Tibial nerve (tissue), 4 donors: ENCODE results near the gene SPTB. TPM values are rescaled to one million over a fixed set of nuclear protein-coding genes. Genes with fewer than 3 reads are reported as not detected.
A peak's percentile ranks its signal among the peaks of the same experiment; 100 is the strongest.

Experiments used
- DNase-seq, 2 donors: peaks; one replicate each; pipeline ENCODE4 v3.0.0-alpha.2; 2019; ENCODE audit warnings: low spot score in 2 of 2
- H3K27ac ChIP-seq, 4 donors: fragments of 200-600 bp; sonication (generic) in 3 of 4; one replicate each; pipeline ENCODE4 v1.5.1; 2017 to 2019; ENCODE audit warnings: mild to moderate bottlenecking in 1 of 4
- H3K27me3 ChIP-seq, 2 donors: fragments of 200-600 bp; sonication (generic) in 1 of 2; one replicate each; pipeline versions ENCODE4 v1.5.1 to v1.6.0; 2017 to 2019
- H3K36me3 ChIP-seq, 3 donors: fragments of 200-600 bp; sonication (generic); one replicate each; pipeline ENCODE4 v1.5.1; 2018 to 2019
- H3K4me1 ChIP-seq, 4 donors: fragments of 200-600 bp; sonication (generic) in 3 of 4; one replicate each; pipeline ENCODE4 v1.5.1; 2017 to 2019
- H3K4me3 ChIP-seq, 4 donors: fragments of 200-600 bp; sonication (generic) in 3 of 4; one replicate each; pipeline ENCODE4 v1.5.1; 2017 to 2019; ENCODE audit warnings: mild to moderate bottlenecking in 1 of 4, moderate library complexity in 1 of 4
- H3K9me3 ChIP-seq, 4 donors: fragments of 200-600 bp; sonication (generic) in 3 of 4; one replicate each; pipeline ENCODE4 v1.5.1; 2017 to 2019
- EP300 ChIP-seq, 2 donors: sonication (generic); formaldehyde crosslinking; IDR thresholded peaks; one replicate each; pipeline ENCODE4 v1.6.1; 2017; ENCODE audit warnings: antibody characterized with exemption in 2 of 2, mild to moderate bottlenecking in 1 of 2
- POLR2A ChIP-seq, 2 donors: fragments of 450-650 bp; IDR thresholded peaks; one replicate each; pipeline ENCODE4 v1.6.1; 2017; ENCODE audit warnings: antibody characterized with exemption in 2 of 2, mild to moderate bottlenecking in 2 of 2, moderate library complexity in 2 of 2
- WGBS, 2 donors: methylation state at CpG; one replicate each; pipeline ENCODE4 v1.1.5; 2018; 5-methylcytosine and 5-hydroxymethylcytosine counted together
- total RNA-seq, 4 donors: library from RNA; depleted of rRNA; stranded (reverse); fragments of >200 nt; gene quantifications; one replicate each; pipeline ENCODE4 v1.1.0, GENCODE V29; 2016
- TF ChIP-seq, protein P1 (sequence below), 5 experiments: fragments of 200-600 bp in 3 of 5; fragments of 450-650 bp in 2 of 5; sonication (generic) in 3 of 5; IDR thresholded peaks; one replicate each; pipeline ENCODE4 v1.5.1; 2016 to 2019; ENCODE audit warnings: antibody characterized with exemption in 5 of 5, mild to moderate bottlenecking in 3 of 5, moderate library complexity in 2 of 5

Gene SPTB
- total RNA-seq, 4 donors from 2014 or later: 4.5 to 12.6 (median 9.2) TPM

DNA sequence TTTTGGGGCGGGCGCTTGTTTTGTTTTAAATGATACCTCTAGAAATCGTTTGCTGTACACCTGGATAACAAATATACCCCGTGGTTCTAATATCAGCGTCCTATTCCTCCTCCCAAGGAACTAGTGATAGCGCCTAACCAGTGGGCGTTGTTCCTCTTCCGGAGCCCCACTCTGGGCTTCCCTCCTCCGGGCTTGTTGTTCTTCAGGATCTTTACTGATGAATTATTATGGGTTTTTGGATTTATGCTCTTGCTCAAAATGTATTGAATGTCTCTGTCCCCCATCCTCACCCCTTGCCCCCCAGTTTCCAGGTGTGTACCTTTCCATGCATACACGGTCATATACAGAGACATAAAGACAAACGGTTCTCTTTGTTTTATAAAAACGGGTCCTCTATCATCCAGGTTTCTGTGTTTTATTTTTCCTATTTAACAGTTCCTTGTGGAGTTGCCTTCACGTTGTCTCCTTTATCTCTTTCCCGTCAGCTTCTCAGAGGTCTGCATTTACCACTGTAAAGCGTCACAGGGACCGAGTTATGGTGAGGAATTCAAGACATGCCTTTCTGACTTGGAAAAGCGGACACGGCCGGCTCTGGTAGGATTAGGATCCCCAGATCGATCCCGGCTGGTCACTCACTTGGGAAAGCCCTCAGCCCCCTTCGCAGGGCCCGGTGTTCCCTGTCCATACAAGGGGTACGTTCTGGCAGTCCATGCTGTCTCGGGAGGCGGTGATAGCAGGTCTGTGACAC lies 176.1 kb downstream of the SPTB start:
- TF ChIP-seq POLR2A (IDR thresholded peaks at IDR 0.05): no peak
- TF ChIP-seq EP300 (IDR thresholded peaks at IDR 0.05): no peak
- TF ChIP-seq, protein P1, sequence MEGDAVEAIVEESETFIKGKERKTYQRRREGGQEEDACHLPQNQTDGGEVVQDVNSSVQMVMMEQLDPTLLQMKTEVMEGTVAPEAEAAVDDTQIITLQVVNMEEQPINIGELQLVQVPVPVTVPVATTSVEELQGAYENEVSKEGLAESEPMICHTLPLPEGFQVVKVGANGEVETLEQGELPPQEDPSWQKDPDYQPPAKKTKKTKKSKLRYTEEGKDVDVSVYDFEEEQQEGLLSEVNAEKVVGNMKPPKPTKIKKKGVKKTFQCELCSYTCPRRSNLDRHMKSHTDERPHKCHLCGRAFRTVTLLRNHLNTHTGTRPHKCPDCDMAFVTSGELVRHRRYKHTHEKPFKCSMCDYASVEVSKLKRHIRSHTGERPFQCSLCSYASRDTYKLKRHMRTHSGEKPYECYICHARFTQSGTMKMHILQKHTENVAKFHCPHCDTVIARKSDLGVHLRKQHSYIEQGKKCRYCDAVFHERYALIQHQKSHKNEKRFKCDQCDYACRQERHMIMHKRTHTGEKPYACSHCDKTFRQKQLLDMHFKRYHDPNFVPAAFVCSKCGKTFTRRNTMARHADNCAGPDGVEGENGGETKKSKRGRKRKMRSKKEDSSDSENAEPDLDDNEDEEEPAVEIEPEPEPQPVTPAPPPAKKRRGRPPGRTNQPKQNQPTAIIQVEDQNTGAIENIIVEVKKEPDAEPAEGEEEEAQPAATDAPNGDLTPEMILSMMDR (IDR thresholded peaks at IDR 0.05): no peak
- Histone ChIP-seq H3K4me1 (peaks cover 0 to 71% (median 40%) of the 10 kb centered on the region in 4 donors), H3K9me3 (no peaks in the 10 kb centered on the region), H3K36me3 (no peaks in the 10 kb centered on the region), H3K4me3 (peak overlapping the region; percentile 72 to 90 (median 84)), H3K27me3 (no peaks in the 10 kb centered on the region), H3K27ac (peak overlapping the region; percentile 79 to 98 (median 91))
- 26 to 28% methylated on average over 24 to 26 of the region's 26 CpGs for WGBS, 2 donors
- DNase-seq: no peak

DNA sequence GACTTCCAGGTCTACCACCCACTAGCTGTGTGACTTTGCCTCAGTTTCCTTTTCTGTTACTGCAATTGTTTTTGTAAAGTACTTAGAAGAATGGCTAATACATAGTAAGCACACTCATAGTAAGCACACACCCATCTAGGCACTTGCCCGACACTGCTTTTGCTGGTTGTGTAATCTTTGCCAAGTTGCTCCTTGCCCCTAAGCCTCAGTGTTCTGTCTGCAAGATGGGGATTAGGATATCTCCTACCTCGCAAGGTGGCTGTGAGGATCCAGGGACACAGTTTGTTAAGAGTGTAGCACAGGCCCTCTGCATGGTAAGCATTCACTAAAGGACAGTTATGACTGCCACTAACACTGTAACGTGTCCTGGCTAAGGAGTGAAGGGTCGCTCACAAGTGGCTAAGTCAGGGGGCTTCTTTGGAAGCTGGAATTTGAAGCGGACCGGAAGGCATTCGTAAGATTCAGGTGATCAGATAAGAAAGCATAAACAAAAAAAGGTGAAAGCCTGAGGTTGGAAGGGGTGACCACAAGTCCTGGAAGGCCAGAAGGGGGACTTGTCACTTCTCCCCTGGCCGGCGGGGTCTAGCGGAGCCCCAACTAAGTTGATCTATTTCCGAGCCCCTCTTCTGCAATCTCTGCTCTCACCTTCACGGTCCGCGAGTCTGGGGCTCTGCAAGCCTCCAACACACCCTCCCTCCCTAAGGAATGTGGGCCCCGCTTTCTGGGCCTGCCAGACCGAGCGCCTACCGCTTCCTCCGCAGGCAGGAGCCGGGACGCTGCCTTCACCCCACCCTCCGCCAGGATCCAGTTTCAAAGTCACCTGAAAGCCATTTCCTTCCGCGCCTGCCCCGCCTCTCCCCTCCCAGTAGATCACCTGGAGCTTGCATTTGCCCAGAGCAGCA lies 177.0 kb downstream of the SPTB start:
- Histone ChIP-seq H3K4me1 (peaks cover 0 to 70% (median 32%) of the 10 kb centered on the region in 4 donors), H3K36me3 (no peaks in the 10 kb centered on the region), H3K4me3 (no peak overlapping the region), H3K27ac (peak overlapping the region; percentile 25 to 98 (median 70)), H3K9me3 (no peaks in the 10 kb centered on the region), H3K27me3 (no peaks in the 10 kb centered on the region)
- 69 to 77% methylated on average over 25 of the region's 25 CpGs for WGBS, 2 donors
- no peak for TF ChIP-seq EP300 (IDR thresholded peaks at IDR 0.05)
- TF ChIP-seq POLR2A (IDR thresholded peaks at IDR 0.05): no peak
- TF ChIP-seq, protein P1 (IDR thresholded peaks at IDR 0.05): no peak
- DNase-seq: no peak

DNA sequence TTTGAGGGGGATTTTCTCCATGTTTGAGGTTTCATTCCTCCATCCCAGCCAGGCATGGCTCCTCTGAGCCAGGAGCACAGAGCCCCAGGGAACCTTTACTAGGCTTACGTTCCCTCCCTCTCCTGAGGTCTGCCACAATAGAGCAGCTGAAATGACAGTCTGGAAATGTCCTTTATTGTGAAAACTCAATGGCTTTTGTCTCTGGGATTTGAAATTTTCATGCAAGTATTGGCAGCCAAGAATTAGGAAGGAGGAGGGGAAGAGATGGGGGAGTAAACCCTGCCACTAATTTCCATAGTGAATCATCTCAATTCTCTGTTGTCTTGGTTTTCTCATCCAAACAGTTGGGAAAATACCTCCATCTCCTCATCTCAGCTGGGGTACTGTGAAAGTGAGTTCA lies 178.0 kb downstream of the SPTB start:
- Histone ChIP-seq H3K4me3 (no peak overlapping the region), H3K36me3 (no peaks in the 10 kb centered on the region), H3K27ac (peak overlapping the region in 2 of 4 donors; percentile 70 to 94), H3K4me1 (peaks cover 0 to 60% (median 22%) of the 10 kb centered on the region in 4 donors), H3K27me3 (no peaks in the 10 kb centered on the region), H3K9me3 (no peaks in the 10 kb centered on the region)
- DNase-seq: no peak
- WGBS, 2 donors: 45 to 48% methylated on average over 1 of the region's 1 CpG
- TF ChIP-seq POLR2A (IDR thresholded peaks at IDR 0.05): no peak
- TF ChIP-seq, protein P1 (IDR thresholded peaks at IDR 0.05): no peak
- no peak for TF ChIP-seq EP300 (IDR thresholded peaks at IDR 0.05)

DNA sequence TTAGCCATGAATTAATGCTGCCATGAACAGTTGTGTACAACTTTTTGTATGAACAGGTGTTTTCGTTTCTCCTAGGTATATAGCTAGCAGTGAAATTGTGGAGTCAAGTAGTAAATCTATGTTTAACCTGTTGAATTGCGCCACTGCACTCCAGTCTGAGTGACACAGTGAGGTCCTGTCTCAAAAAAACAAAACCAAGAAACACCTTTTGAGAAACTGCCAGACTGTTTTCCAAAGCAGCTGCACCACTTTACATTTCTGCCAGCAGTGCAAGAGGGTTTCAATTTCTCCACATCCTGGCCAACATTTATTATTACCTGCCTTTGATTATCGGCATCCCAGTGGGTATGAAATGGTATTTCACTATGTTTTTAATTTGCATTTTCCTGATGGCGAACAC lies 178.8 kb downstream of the SPTB start:
- TF ChIP-seq, protein P1 (IDR thresholded peaks at IDR 0.05): no peak
- TF ChIP-seq POLR2A (IDR thresholded peaks at IDR 0.05) (no peak), EP300 (IDR thresholded peaks at IDR 0.05) (no peak)
- Histone ChIP-seq H3K36me3 (no peaks in the 10 kb centered on the region), H3K4me3 (no peak overlapping the region), H3K9me3 (no peaks in the 10 kb centered on the region), H3K4me1 (peaks cover 0 to 59% (median 16%) of the 10 kb centered on the region in 4 donors), H3K27me3 (no peaks in the 10 kb centered on the region), H3K27ac (no peak overlapping the region)
- no peak for DNase-seq
- WGBS, 2 donors: 94 to 95% methylated on average over 4 of the region's 4 CpGs
